ENCODE measurements around the gene EIF5A.

Gene EIF5A

GRCh38 chr17:7356756-7357155 lies 49.3 kb downstream of the EIF5A start:
- Histone ChIP-seq H3K4me1 (ENCODE audit: control insufficient read depth, insufficient read depth, low read length) (peaks cover 1% of the 10 kb centered on the region; the same call in 1 of the 2 replicates), H3K4me3 (ENCODE audit: low read length) (no peak overlapping the region), H3K27me3 (ENCODE audit: control insufficient read depth, insufficient read depth, low read length) (no peaks in the 10 kb centered on the region), H3K36me3 (ENCODE audit: control insufficient read depth, insufficient read depth, low read length) (no peaks in the 10 kb centered on the region), H3K27ac (ENCODE audit: low read length) (no peak overlapping the region), H3K9me3 (ENCODE audit: control insufficient read depth, insufficient read depth, low read length) (no peaks in the 10 kb centered on the region)
- no CpG with 5 or more reads among the region's 8 CpGs for WGBS (ENCODE audit: insufficient coverage, insufficient read length)
- DNase-seq (ENCODE audit: low read depth, low spot score): no peak

GRCh38 chr17:7357381-7357780 lies 50.0 kb downstream of the EIF5A start:
- H3K4me1 ChIP-seq (ENCODE audit: control insufficient read depth, insufficient read depth, low read length): peaks cover 1% of the 10 kb centered on the region; the same call in 1 of the 2 replicates
- no peak overlapping the region for H3K27ac ChIP-seq (ENCODE audit: low read length)
- no peak overlapping the region for H3K4me3 ChIP-seq (ENCODE audit: low read length)
- H3K36me3 ChIP-seq (ENCODE audit: control insufficient read depth, insufficient read depth, low read length): no peaks in the 10 kb centered on the region
- no peaks in the 10 kb centered on the region for H3K27me3 ChIP-seq (ENCODE audit: control insufficient read depth, insufficient read depth, low read length)
- no peaks in the 10 kb centered on the region for H3K9me3 ChIP-seq (ENCODE audit: control insufficient read depth, insufficient read depth, low read length)
- DNase-seq (ENCODE audit: low read depth, low spot score): no peak
- WGBS (ENCODE audit: insufficient coverage, insufficient read length): no CpG with 5 or more reads among the region's 2 CpGs

DNA sequence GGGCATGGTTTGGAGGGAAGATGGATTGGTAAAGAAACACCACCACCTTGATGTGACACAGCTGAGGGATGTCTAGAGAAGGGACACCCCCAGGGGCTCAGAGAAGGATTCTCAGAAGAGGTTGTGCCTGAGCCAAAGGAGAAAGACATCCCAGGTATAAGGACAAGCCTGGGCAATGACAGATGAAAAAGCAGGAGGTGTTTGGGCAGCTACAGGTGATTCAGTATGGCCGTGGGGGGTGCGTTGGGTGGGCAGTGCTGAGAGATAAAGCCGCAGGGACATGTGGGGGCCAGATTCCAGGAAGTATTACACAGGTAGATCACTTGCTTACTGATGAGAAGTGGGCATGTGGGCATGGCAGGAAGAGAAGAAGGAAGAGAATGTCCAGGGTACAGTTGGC lies 54.5 kb downstream of the EIF5A start:
- Histone ChIP-seq H3K27me3 (ENCODE audit: control insufficient read depth, insufficient read depth, low read length) (no peaks in the 10 kb centered on the region), H3K9me3 (ENCODE audit: control insufficient read depth, insufficient read depth, low read length) (no peaks in the 10 kb centered on the region), H3K4me3 (ENCODE audit: low read length) (no peak overlapping the region), H3K27ac (ENCODE audit: low read length) (no peak overlapping the region), H3K4me1 (ENCODE audit: control insufficient read depth, insufficient read depth, low read length) (0 out of 2 replicates have a peak, but pooled peaks cover under 1% of the 10 kb centered on the region), H3K36me3 (ENCODE audit: control insufficient read depth, insufficient read depth, low read length) (no peaks in the 10 kb centered on the region)
- WGBS (ENCODE audit: insufficient coverage, insufficient read length): no CpG with 5 or more reads among the region's 3 CpGs
- no peak for DNase-seq (ENCODE audit: low read depth, low spot score)
